Panc1 (cell line): ENCODE results near the gene UBE2G2.

ENCODE experiments used
- POLR2AphosphoS5 ChIP-seq: IDR thresholded peaks from 2 replicates; pipeline ENCODE4 v1.6.1; 2012; ENCODE audit warnings: mild to moderate bottlenecking, low read depth, low read length, moderate library complexity
- SIN3A ChIP-seq: IDR thresholded peaks from 2 replicates; pipeline ENCODE4 v1.6.1; 2012; ENCODE audit warnings: low read depth, mild to moderate bottlenecking, low read length, moderate library complexity, borderline replicate concordance; ENCODE audit not compliant: insufficient read depth
- TCF7L2 ChIP-seq: IDR thresholded peaks from 2 replicates; pipeline ENCODE4 v1.6.1; 2011; ENCODE audit warnings: mild to moderate bottlenecking, low read depth, low read length, inconsistent platforms
- TF ChIP-seq, protein P1 (sequence below): fragments of 450-650 bp; IDR thresholded peaks from 2 replicates; pipeline ENCODE4 v1.5.1; 2017; ENCODE audit warnings: mild to moderate bottlenecking
- TF ChIP-seq, protein P2 (sequence below), 2 experiments: IDR thresholded peaks; 2 replicates each; pipeline ENCODE4 v1.6.1; 2011 to 2012; ENCODE audit warnings: low read depth in 2 of 2, control low read depth in 1 of 2, low read length in 1 of 2, mild to moderate bottlenecking in 1 of 2, moderate library complexity in 1 of 2; ENCODE audit not compliant: insufficient read depth in 1 of 2

DNA sequence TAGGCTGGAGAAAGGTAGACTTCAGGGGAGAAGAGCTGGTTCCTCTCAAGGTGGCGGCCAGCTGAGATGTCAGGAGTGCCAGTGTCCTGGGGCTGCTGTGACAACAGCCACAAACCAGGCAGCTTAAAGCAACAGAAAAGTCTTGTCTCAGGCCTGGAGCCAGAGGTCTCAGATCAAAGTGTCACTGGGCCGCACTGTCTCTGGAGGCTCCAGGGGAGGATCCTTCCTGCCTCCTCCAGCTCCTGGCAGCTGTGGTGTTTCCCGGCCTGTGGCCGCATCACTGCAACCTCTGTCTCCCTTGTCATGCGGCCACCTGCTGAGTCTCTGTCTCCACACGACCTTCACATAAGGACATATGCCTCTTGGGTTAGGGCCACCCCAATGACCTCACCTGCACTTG, 65.8 kb downstream of the UBE2G2 start:
- TF ChIP-seq, protein P1, sequence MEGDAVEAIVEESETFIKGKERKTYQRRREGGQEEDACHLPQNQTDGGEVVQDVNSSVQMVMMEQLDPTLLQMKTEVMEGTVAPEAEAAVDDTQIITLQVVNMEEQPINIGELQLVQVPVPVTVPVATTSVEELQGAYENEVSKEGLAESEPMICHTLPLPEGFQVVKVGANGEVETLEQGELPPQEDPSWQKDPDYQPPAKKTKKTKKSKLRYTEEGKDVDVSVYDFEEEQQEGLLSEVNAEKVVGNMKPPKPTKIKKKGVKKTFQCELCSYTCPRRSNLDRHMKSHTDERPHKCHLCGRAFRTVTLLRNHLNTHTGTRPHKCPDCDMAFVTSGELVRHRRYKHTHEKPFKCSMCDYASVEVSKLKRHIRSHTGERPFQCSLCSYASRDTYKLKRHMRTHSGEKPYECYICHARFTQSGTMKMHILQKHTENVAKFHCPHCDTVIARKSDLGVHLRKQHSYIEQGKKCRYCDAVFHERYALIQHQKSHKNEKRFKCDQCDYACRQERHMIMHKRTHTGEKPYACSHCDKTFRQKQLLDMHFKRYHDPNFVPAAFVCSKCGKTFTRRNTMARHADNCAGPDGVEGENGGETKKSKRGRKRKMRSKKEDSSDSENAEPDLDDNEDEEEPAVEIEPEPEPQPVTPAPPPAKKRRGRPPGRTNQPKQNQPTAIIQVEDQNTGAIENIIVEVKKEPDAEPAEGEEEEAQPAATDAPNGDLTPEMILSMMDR, result no peak
- TF ChIP-seq POLR2AphosphoS5 (no peak), SIN3A (no peak), TCF7L2 (no peak)
- TF ChIP-seq, protein P2, sequence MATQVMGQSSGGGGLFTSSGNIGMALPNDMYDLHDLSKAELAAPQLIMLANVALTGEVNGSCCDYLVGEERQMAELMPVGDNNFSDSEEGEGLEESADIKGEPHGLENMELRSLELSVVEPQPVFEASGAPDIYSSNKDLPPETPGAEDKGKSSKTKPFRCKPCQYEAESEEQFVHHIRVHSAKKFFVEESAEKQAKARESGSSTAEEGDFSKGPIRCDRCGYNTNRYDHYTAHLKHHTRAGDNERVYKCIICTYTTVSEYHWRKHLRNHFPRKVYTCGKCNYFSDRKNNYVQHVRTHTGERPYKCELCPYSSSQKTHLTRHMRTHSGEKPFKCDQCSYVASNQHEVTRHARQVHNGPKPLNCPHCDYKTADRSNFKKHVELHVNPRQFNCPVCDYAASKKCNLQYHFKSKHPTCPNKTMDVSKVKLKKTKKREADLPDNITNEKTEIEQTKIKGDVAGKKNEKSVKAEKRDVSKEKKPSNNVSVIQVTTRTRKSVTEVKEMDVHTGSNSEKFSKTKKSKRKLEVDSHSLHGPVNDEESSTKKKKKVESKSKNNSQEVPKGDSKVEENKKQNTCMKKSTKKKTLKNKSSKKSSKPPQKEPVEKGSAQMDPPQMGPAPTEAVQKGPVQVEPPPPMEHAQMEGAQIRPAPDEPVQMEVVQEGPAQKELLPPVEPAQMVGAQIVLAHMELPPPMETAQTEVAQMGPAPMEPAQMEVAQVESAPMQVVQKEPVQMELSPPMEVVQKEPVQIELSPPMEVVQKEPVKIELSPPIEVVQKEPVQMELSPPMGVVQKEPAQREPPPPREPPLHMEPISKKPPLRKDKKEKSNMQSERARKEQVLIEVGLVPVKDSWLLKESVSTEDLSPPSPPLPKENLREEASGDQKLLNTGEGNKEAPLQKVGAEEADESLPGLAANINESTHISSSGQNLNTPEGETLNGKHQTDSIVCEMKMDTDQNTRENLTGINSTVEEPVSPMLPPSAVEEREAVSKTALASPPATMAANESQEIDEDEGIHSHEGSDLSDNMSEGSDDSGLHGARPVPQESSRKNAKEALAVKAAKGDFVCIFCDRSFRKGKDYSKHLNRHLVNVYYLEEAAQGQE (IDR thresholded peaks at IDR 0.05; ENCODE audit: insufficient read depth in 1 of 2, low read depth in 2 of 2, low read length in 1 of 2), result no peak
